Stimulated activated CD4-positive, alpha-beta T cell treated with anti-CD3 and anti-CD28 coated beads, Interleukin-2, amount 100 ng/mL, for 48 hours (primary cell): ENCODE data around the gene CEMP1.
"Not testable (repeated sequence)": the region's sequence is repeated elsewhere in the genome, so short reads cannot be mapped to it uniquely, and the experiment has no call there.

ENCODE experiments used
- DNase-seq, 2 donors: peaks; one replicate each; pipeline ENCODE4 v3.0.0-alpha.2; 2020

Gene CEMP1

GRCh38 chr16:2531371-2531695 lies at the start of gene CEMP1:
TSS of gene CEMP1 (minus strand) at chr16:2531408. CDS start at chr16:2531073, 335 bp downstream.
- DNase-seq, result no peak

GRCh38 chr16:2580818-2581217 lies 49.6 kb upstream of the CEMP1 start:
- not testable (repeated sequence) for DNase-seq

GRCh38 chr16:2580143-2580542 lies 48.9 kb upstream of the CEMP1 start:
- not testable (repeated sequence) for DNase-seq

GRCh38 chr16:2578905-2579304 lies 47.7 kb upstream of the CEMP1 start:
- not testable (repeated sequence) for DNase-seq

- DNase-seq, result not testable (repeated sequence)
Measured at GRCh38 chr16:2577044-2577443, 45.8 kb upstream of the CEMP1 start.

GRCh38 chr16:2575839-2576238 lies 44.6 kb upstream of the CEMP1 start:
- DNase-seq, result not testable (repeated sequence)

GRCh38 chr16:2572704-2573103 lies 41.5 kb upstream of the CEMP1 start:
- DNase-seq, result not testable (repeated sequence)

GRCh38 chr16:2568573-2568972 lies 37.4 kb upstream of the CEMP1 start:
- not testable (repeated sequence) for DNase-seq

GRCh38 chr16:2567506-2567905 lies 36.3 kb upstream of the CEMP1 start:
- not testable (repeated sequence) for DNase-seq

- peak; percentile 35 to 48 for DNase-seq
Measured at GRCh38 chr16:2560798-2561133, 29.6 kb upstream of the CEMP1 start.

GRCh38 chr16:2560131-2560797 lies 29.1 kb upstream of the CEMP1 start:
- DNase-seq, result not testable (repeated sequence)

- not testable (repeated sequence) for DNase-seq
Measured at GRCh38 chr16:2557150-2557549, 25.9 kb upstream of the CEMP1 start.

GRCh38 chr16:2554709-2555425 lies 23.7 kb upstream of the CEMP1 start:
- DNase-seq, result not testable (repeated sequence)

- DNase-seq, result not testable (repeated sequence)
Measured at GRCh38 chr16:2551420-2551889, 20.2 kb upstream of the CEMP1 start.

GRCh38 chr16:2550283-2550878 lies 19.2 kb upstream of the CEMP1 start:
- not testable (repeated sequence) for DNase-seq

GRCh38 chr16:2543771-2544170 lies 12.6 kb upstream of the CEMP1 start:
- not testable (repeated sequence) for DNase-seq

GRCh38 chr16:2541409-2541808 lies 10.2 kb upstream of the CEMP1 start:
- DNase-seq, result not testable (repeated sequence)

GRCh38 chr16:2540912-2541311 lies 9.7 kb upstream of the CEMP1 start:
- not testable (repeated sequence) for DNase-seq

- DNase-seq, result not testable (repeated sequence)
Measured at GRCh38 chr16:2539845-2540458, 8.7 kb upstream of the CEMP1 start.

- not testable (repeated sequence) for DNase-seq
Measured at GRCh38 chr16:2539192-2539844, 8.1 kb upstream of the CEMP1 start.

GRCh38 chr16:2537451-2538379 lies 6.5 kb upstream of the CEMP1 start, which contains the start of gene PDPK1:
TSS of gene PDPK1 (plus strand) at chr16:2538021. CDS start at chr16:2538113, 92 bp downstream.
- peak; percentile 87 to 89 for DNase-seq

- no peak for DNase-seq
Measured at GRCh38 chr16:2535625-2536013, 4.4 kb upstream of the CEMP1 start.
